Neural cell (in vitro differentiated cells): ENCODE results near the gene PC. TPM values are rescaled to one million over a fixed set of nuclear protein-coding genes. Genes with fewer than 3 reads are reported as not detected.

Source experiments
- H2AFZ ChIP-seq: fragments of 200-600, 300-800 bp; sonication (generic), shearing (Covaris generic); 2 replicates; pipeline ENCODE4 v1.6.0; 2014; ENCODE audit warnings: low read depth, mild to moderate bottlenecking, antibody characterized with exemption, low read length, moderate library complexity
- H3F3A ChIP-seq: fragments of 200-600 bp; shearing (Covaris generic); 2 replicates; pipeline ENCODE4 v1.6.1; 2016; ENCODE audit warnings: mild to moderate bottlenecking, moderate library complexity, mixed read lengths, antibody characterized with exemption, low read length; ENCODE audit not compliant: insufficient read depth, poor library complexity, severe bottlenecking
- H3K27ac ChIP-seq: fragments of 200-600, 300-800 bp; sonication (generic), shearing (Covaris generic); 2 replicates; pipeline ENCODE4 v1.5.1; 2014; ENCODE audit warnings: mild to moderate bottlenecking, low read length, moderate library complexity
- H3K27me3 ChIP-seq: fragments of 300-800, 200-600 bp; sonication (generic), shearing (Covaris generic); 2 replicates; pipeline ENCODE4 v1.6.0; 2014; ENCODE audit warnings: mild to moderate bottlenecking, low read depth, low read length, moderate library complexity; ENCODE audit not compliant: insufficient read depth
- H3K36me3 ChIP-seq: fragments of 300-800, 200-600 bp; sonication (generic), shearing (Covaris generic); 2 replicates; pipeline ENCODE4 v1.5.1; 2014; ENCODE audit warnings: mild to moderate bottlenecking, antibody characterized with exemption, low read length, moderate library complexity; ENCODE audit not compliant: insufficient read depth
- H3K4me2 ChIP-seq: fragments of 300-800, 200-600 bp; sonication (generic), shearing (Covaris generic); 2 replicates; pipeline ENCODE4 v1.6.0; 2014; ENCODE audit warnings: mild to moderate bottlenecking, low read length
- H3K4me3 ChIP-seq: fragments of 300-800, 200-600 bp; sonication (generic), shearing (Covaris generic); 2 replicates; pipeline ENCODE4 v1.5.1; 2014; ENCODE audit warnings: mild to moderate bottlenecking, low read length, moderate library complexity
- H3K79me2 ChIP-seq: fragments of 200-600 bp; shearing (Covaris generic); replicated peaks from 2 replicates; pipeline ENCODE4 v1.6.0; 2014; ENCODE audit warnings: mild to moderate bottlenecking, low read length, moderate library complexity; ENCODE audit not compliant: insufficient read depth
- H3K9ac ChIP-seq: fragments of 300-800, 200-600 bp; sonication (generic), shearing (Covaris generic); 2 replicates; pipeline ENCODE4 v1.6.1; 2016; ENCODE audit warnings: mild to moderate bottlenecking, low read length, mixed read lengths
- H3K9me2 ChIP-seq: fragments of 200-600 bp; shearing (Covaris generic); 2 replicates; pipeline ENCODE4 v1.6.1; 2016; ENCODE audit warnings: mild to moderate bottlenecking, low read length, mixed read lengths; ENCODE audit not compliant: insufficient read depth
- H3K9me3 ChIP-seq: fragments of 200-600, 300-800 bp; sonication (generic), shearing (Covaris generic); 2 replicates; pipeline ENCODE4 v1.6.1; 2016; ENCODE audit warnings: mild to moderate bottlenecking, mixed run types, low read length, moderate library complexity, mixed read lengths
- H4K20me1 ChIP-seq: fragments of 200-600 bp; shearing (Covaris generic); 2 replicates; pipeline ENCODE4 v1.6.1; 2016; ENCODE audit warnings: mild to moderate bottlenecking, mixed run types; ENCODE audit not compliant: insufficient read depth
- CTCF ChIP-seq: fragments of 450-650 bp; IDR thresholded peaks from 2 replicates; pipeline ENCODE4 v1.5.1; 2014; ENCODE audit warnings: antibody characterized with exemption, mild to moderate bottlenecking, moderate library complexity; ENCODE audit not compliant: poor library complexity, severe bottlenecking
- EP300 ChIP-seq: fragments of 450-650 bp; conservative IDR thresholded peaks from 2 replicates; pipeline ENCODE4 v1.6.1; 2014; ENCODE audit warnings: antibody characterized with exemption, mild to moderate bottlenecking, moderate library complexity; ENCODE audit not compliant: poor library complexity, severe bottlenecking
- EZH2 ChIP-seq: fragments of 200-600, 300-800 bp; shearing (Covaris generic), sonication (generic); IDR thresholded peaks from 2 replicates; pipeline ENCODE4 v1.6.1; 2014; ENCODE audit warnings: antibody characterized with exemption, low read length, borderline replicate concordance, mild to moderate bottlenecking; ENCODE audit not compliant: insufficient read depth, poor library complexity, severe bottlenecking
- MXI1 ChIP-seq: fragments of 450-650 bp; conservative IDR thresholded peaks from 2 replicates; pipeline ENCODE4 v1.6.1; 2014; ENCODE audit warnings: antibody characterized with exemption, mild to moderate bottlenecking; ENCODE audit not compliant: poor library complexity, severe bottlenecking
- POLR2AphosphoS5 ChIP-seq: IDR thresholded peaks from 2 replicates; pipeline ENCODE4 v1.6.1; 2012
- RAD21 ChIP-seq: fragments of 450-650 bp; conservative IDR thresholded peaks from 2 replicates; pipeline ENCODE4 v1.6.1; 2014; ENCODE audit warnings: antibody characterized with exemption, mild to moderate bottlenecking, moderate library complexity
- SMC3 ChIP-seq: fragments of 450-650 bp; conservative IDR thresholded peaks from 2 replicates; pipeline ENCODE4 v1.6.1; 2014; ENCODE audit warnings: antibody characterized with exemption, mild to moderate bottlenecking, moderate library complexity; ENCODE audit not compliant: poor library complexity
- TAF1 ChIP-seq: IDR thresholded peaks from 2 replicates; pipeline ENCODE4 v1.6.1; 2012; ENCODE audit warnings: low read depth
- polyA plus RNA-seq: library from polyadenylated mRNA; depleted of rRNA; stranded (reverse); fragments of >200 nt; gene quantifications from 2 replicates; pipeline ENCODE4 v1.2.3, GENCODE V29; 2014
- TF ChIP-seq, protein P1 (sequence below): IDR thresholded peaks from 2 replicates; pipeline ENCODE4 v1.6.1; 2012; ENCODE audit warnings: borderline replicate concordance

Gene PC
- polyA plus RNA-seq, 1 donor from 2014 or later = 8.9 TPM

DNA sequence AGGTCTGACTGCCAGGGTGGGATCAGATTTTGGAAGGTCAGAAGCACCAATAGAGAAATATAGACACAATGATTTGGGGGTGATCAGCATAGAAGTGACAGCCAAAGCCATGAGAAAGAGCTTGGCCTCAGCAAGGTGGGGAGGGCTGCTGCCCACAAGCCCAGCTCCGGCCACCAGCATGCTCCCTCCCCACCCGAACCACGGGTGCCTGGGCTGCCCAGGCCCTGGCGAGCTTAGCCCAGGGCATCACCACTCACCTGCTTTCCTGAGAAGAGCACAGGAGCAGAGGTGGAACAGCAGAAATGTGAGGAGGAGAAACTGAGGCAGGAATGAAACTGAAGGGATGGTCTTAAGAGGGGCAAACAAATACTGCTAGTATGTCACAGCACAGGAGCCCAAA lies 52.6 kb downstream of the PC start:
- no peaks in the 10 kb centered on the region for H4K20me1 ChIP-seq
- no peak overlapping the region for H3K9ac ChIP-seq
- no peaks in the 10 kb centered on the region for H3K9me2 ChIP-seq
- no peaks in the 10 kb centered on the region for H3K27me3 ChIP-seq
- no peak overlapping the region for H2AFZ ChIP-seq
- TF ChIP-seq SMC3 = no peak
- no peak for TF ChIP-seq EP300
- no peak for TF ChIP-seq TAF1
- no peak overlapping the region for H3K4me2 ChIP-seq
- no peak overlapping the region for H3K4me3 ChIP-seq
- no peaks in the 10 kb centered on the region for H3K9me3 ChIP-seq
- H3K27ac ChIP-seq = no peak overlapping the region
- H3K79me2 ChIP-seq = no peaks in the 10 kb centered on the region
- no peaks in the 10 kb centered on the region for H3K36me3 ChIP-seq
- H3F3A ChIP-seq = no peaks in the 10 kb centered on the region

GRCh38 chr11:66904981-66905521 lies 53.1 kb downstream of the PC start:
- Histone ChIP-seq H3K9me2 (no peaks in the 10 kb centered on the region), H3K9ac (no peak overlapping the region), H3F3A (no peaks in the 10 kb centered on the region), H3K36me3 (no peaks in the 10 kb centered on the region), H3K79me2 (no peaks in the 10 kb centered on the region), H3K9me3 (no peaks in the 10 kb centered on the region), H2AFZ (no peak overlapping the region), H3K27me3 (no peaks in the 10 kb centered on the region), H4K20me1 (no peaks in the 10 kb centered on the region), H3K27ac (no peak overlapping the region), H3K4me3 (no peak overlapping the region), H3K4me2 (no peak overlapping the region)
- TF ChIP-seq POLR2AphosphoS5 = no peak

DNA sequence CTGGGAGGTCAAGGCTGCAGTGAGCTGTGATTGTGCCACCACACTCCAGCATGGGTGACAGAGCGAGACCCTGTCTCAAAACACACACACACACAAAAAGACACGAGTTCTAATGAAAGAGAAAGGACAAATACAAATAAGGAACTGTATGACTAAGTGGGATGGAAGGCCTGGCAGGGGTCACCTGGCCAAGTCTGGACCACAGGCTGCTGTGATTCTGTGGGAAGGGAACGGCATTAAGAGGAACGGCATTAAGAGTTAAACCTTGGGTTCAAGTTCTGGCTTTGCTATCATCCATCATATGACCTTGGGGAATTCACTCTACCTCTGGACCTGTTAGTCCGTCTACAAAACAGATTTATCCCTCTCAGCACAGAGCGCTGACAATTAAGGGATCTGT lies 53.6 kb downstream of the PC start:
- H3K36me3 ChIP-seq = no peaks in the 10 kb centered on the region
- no peak overlapping the region for H3K4me2 ChIP-seq
- H3K27ac ChIP-seq = no peak overlapping the region
- H3K27me3 ChIP-seq = no peaks in the 10 kb centered on the region
- H3K9me2 ChIP-seq = no peaks in the 10 kb centered on the region
- no peaks in the 10 kb centered on the region for H3K9me3 ChIP-seq
- no peaks in the 10 kb centered on the region for H4K20me1 ChIP-seq
- no peaks in the 10 kb centered on the region for H3F3A ChIP-seq
- H3K79me2 ChIP-seq = no peaks in the 10 kb centered on the region
- no peak overlapping the region for H3K9ac ChIP-seq
- H3K4me3 ChIP-seq = no peak overlapping the region
- TF ChIP-seq SMC3 (no peak), MXI1 (no peak), EZH2 (no peak), POLR2AphosphoS5 (no peak), CTCF (no peak), EP300 (no peak), TAF1 (no peak), RAD21 (no peak)
- TF ChIP-seq, protein P1, sequence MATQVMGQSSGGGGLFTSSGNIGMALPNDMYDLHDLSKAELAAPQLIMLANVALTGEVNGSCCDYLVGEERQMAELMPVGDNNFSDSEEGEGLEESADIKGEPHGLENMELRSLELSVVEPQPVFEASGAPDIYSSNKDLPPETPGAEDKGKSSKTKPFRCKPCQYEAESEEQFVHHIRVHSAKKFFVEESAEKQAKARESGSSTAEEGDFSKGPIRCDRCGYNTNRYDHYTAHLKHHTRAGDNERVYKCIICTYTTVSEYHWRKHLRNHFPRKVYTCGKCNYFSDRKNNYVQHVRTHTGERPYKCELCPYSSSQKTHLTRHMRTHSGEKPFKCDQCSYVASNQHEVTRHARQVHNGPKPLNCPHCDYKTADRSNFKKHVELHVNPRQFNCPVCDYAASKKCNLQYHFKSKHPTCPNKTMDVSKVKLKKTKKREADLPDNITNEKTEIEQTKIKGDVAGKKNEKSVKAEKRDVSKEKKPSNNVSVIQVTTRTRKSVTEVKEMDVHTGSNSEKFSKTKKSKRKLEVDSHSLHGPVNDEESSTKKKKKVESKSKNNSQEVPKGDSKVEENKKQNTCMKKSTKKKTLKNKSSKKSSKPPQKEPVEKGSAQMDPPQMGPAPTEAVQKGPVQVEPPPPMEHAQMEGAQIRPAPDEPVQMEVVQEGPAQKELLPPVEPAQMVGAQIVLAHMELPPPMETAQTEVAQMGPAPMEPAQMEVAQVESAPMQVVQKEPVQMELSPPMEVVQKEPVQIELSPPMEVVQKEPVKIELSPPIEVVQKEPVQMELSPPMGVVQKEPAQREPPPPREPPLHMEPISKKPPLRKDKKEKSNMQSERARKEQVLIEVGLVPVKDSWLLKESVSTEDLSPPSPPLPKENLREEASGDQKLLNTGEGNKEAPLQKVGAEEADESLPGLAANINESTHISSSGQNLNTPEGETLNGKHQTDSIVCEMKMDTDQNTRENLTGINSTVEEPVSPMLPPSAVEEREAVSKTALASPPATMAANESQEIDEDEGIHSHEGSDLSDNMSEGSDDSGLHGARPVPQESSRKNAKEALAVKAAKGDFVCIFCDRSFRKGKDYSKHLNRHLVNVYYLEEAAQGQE = no peak
- H2AFZ ChIP-seq = no peak overlapping the region
